Islet of Langerhans (tissue), 1 donor: Measurements from ENCODE around the gene LCE1C.

ENCODE experiments used
- FAIRE-seq: peaks from one replicate; lab custom pipeline; 2011; peaks lifted over from hg19 to GRCh38; lab: Jason Lieb, UNC

LCE1C gene

GRCh38 chr1:152806576-152806975, at the start of gene LCE1C:
LCE1C (minus strand) TSS chr1:152806651; CDS start chr1:152805478, 1,173 bp downstream.
- FAIRE-seq = no peak

- no peak for FAIRE-seq
Measured at GRCh38 chr1:152855661-152856060, 49.2 kb upstream of the LCE1C start.

- FAIRE-seq = no peak
Measured at GRCh38 chr1:152842556-152842955, 36.1 kb upstream of the LCE1C start, which contains the start of gene LCE6A. LCE6A (plus strand) TSS chr1:152842856; CDS start chr1:152843521, 665 bp downstream.

GRCh38 chr1:152836870-152837269, 30.4 kb upstream of the LCE1C start:
- no peak for FAIRE-seq

- no peak for FAIRE-seq
Measured at GRCh38 chr1:152827173-152827572, 20.7 kb upstream of the LCE1C start, which contains the start of gene LCE1A. LCE1A (plus strand) TSS chr1:152827473; CDS start chr1:152827473, 0 bp downstream.

- FAIRE-seq = no peak
Measured at GRCh38 chr1:152824964-152825363, 18.5 kb upstream of the LCE1C start.

GRCh38 chr1:152823294-152823693, 16.8 kb upstream of the LCE1C start:
- FAIRE-seq = no peak

- FAIRE-seq = no peak
Measured at GRCh38 chr1:152817309-152817708, 10.9 kb upstream of the LCE1C start.

GRCh38 chr1:152811671-152812070, 5.2 kb upstream of the LCE1C start, which contains the start of gene LCE1B:
LCE1B (plus strand) TSS chr1:152811971; CDS start chr1:152812447, 476 bp downstream.
- FAIRE-seq = no peak

- no peak for FAIRE-seq
Measured at GRCh38 chr1:152811050-152811449, 4.6 kb upstream of the LCE1C start.

GRCh38 chr1:152801333-152801732, 5.1 kb downstream of the LCE1C start:
- no peak for FAIRE-seq

- no peak for FAIRE-seq
Measured at GRCh38 chr1:152796421-152796820, 10.0 kb downstream of the LCE1C start, which contains the start of gene LCE1D. LCE1D (plus strand) TSS chr1:152796721; CDS start chr1:152797795, 1,074 bp downstream.

- no peak for FAIRE-seq
Measured at GRCh38 chr1:152795686-152796085, 10.8 kb downstream of the LCE1C start.

GRCh38 chr1:152786077-152786476, 20.4 kb downstream of the LCE1C start, which contains the start of gene LCE1E:
LCE1E (plus strand) TSS chr1:152786257; CDS start chr1:152787300, 1,043 bp downstream.
- no peak for FAIRE-seq

- FAIRE-seq = no peak
Measured at GRCh38 chr1:152783095-152783494, 23.4 kb downstream of the LCE1C start.

- FAIRE-seq = no peak
Measured at GRCh38 chr1:152777510-152778137, 28.8 kb downstream of the LCE1C start.

GRCh38 chr1:152776361-152776760, 30.1 kb downstream of the LCE1C start:
- no peak for FAIRE-seq

GRCh38 chr1:152774875-152775274, 31.6 kb downstream of the LCE1C start, which contains the start of gene LCE1F:
LCE1F (plus strand) TSS chr1:152775140; CDS start chr1:152776372, 1,232 bp downstream.
- no peak for FAIRE-seq

- no peak for FAIRE-seq
Measured at GRCh38 chr1:152770411-152770810, 36.0 kb downstream of the LCE1C start.

- no peak for FAIRE-seq
Measured at GRCh38 chr1:152768847-152769533, 37.5 kb downstream of the LCE1C start.

GRCh38 chr1:152761609-152762213, 44.7 kb downstream of the LCE1C start:
- FAIRE-seq = no peak

- no peak for FAIRE-seq
Measured at GRCh38 chr1:152760551-152761190, 45.8 kb downstream of the LCE1C start.
